Aorta (tissue), 5 donors: ENCODE data around the gene FMNL2. TPM values are rescaled to one million over a fixed set of nuclear protein-coding genes. Genes with fewer than 3 reads are reported as not detected.
A peak's percentile ranks its signal among the peaks of the same experiment; 100 is the strongest.

Experiments used
- ATAC-seq: fragments of 200-7000 bp; cut with Tn5 transposase; one replicate; pipeline ENCODE4 v1.9.1; 2022; ENCODE audit warnings: moderate library complexity; ENCODE audit not compliant: low FRiP score
- DNase-seq, 2 donors: peaks; one replicate each; pipeline ENCODE4 v3.0.0-alpha.2; 2020
- H3K27ac ChIP-seq, 2 donors: one replicate each; pipeline ENCODE4 v1.5.1; 2013; ENCODE audit warnings: low read length in 2 of 2, mild to moderate bottlenecking in 2 of 2, moderate library complexity in 2 of 2, control low read depth in 1 of 2, inconsistent platforms in 1 of 2, low read depth in 1 of 2
- H3K27me3 ChIP-seq, 2 donors: one replicate each; pipeline ENCODE4 v1.6.1; 2013; ENCODE audit warnings: control low read depth in 1 of 2, low read length in 1 of 2, mild to moderate bottlenecking in 1 of 2, moderate library complexity in 1 of 2; ENCODE audit not compliant: insufficient read depth in 2 of 2, control insufficient read depth in 1 of 2
- H3K36me3 ChIP-seq, 2 donors: one replicate each; pipeline ENCODE4 v1.6.1; 2013; ENCODE audit warnings: control low read depth in 1 of 2, low read length in 1 of 2, mild to moderate bottlenecking in 1 of 2; ENCODE audit not compliant: insufficient read depth in 2 of 2, control insufficient read depth in 1 of 2
- H3K4me1 ChIP-seq, 2 donors: one replicate each; pipeline ENCODE4 v1.6.1; 2013; ENCODE audit warnings: low read length in 2 of 2, control low read depth in 1 of 2, mild to moderate bottlenecking in 1 of 2, moderate library complexity in 1 of 2; ENCODE audit not compliant: insufficient read depth in 2 of 2, control insufficient read depth in 1 of 2
- H3K4me3 ChIP-seq, 2 donors: one replicate each; pipeline ENCODE4 v1.5.1; 2013; ENCODE audit warnings: low read length in 2 of 2, control low read depth in 1 of 2, mild to moderate bottlenecking in 1 of 2
- H3K9me3 ChIP-seq: one replicate; pipeline ENCODE4 v1.6.1; 2013; ENCODE audit warnings: mild to moderate bottlenecking, low read length; ENCODE audit not compliant: control insufficient read depth
- WGBS, 2 donors: extraction: QIAGEN DNeasy Blood & Tissue Kit; methylation state at CpG; one replicate each; pipeline ENCODE4 v1.1.7; 2013; 5-methylcytosine and 5-hydroxymethylcytosine counted together
- intact Hi-C, 2 donors: fragments of 100-400 bp; cut with DNase I; formaldehyde crosslinking; loops; one replicate each; pipeline versions ENCODE4 v1.14.2 to v1.15.0; 2022
- polyA plus RNA-seq, 2 donors: library from polyadenylated mRNA; stranded (reverse); fragments of 200-250 nt; gene quantifications; one replicate each; pipeline ENCODE4 v1.2.3, GENCODE V29; 2013
- total RNA-seq, 2 donors: library from RNA; stranded (reverse); fragmentation: NEBNext Ultra II Directional; extraction: Animal tissue kit (Norgen Biotek cat#: 25700); gene quantifications; one replicate each; pipeline ENCODE4 v1.2.1, GENCODE V29; 2021
- donor health status: healthy with polysubstance abuse.
- donor health status: Bipolar disorder and iron deficiency.
- donor health status: DM: no; HTN: no; CAD: no.
- donor health status: DM: no; HTN: no; CAD: no.
- donor health status: DM: yes; HTN: yes; CAD: no.

Gene FMNL2
- total and polyA plus RNA-seq, 4 donors = 10.7 to 55.1 (median 33.7) TPM

DNA sequence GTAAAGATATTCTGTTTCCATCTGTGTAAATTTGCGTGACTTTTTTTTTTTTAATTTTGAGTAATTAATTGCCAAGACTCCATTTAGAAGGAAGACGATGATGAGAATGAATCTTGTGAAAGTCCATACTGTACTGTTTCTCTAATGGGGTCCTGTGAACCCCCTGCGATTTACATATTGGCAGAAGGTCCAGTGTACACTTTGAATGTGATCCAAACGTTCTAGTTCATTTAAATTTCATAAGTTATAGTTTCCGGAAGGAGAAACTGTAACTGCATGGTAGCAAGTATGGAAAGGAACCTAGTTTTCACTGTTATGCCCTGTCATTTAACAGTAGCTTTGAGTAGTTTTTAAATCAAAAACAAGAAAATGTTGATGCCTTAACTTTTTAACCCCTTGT, 166.7 kb downstream of the FMNL2 start:
- H3K27ac ChIP-seq = no peak overlapping the region
- no peak for DNase-seq
- intact Hi-C loops = loop anchor here in 1 of 2 donors (5.0 kb wide), 1 partner anchor 41 kb away; no protein-coding TSS in a partner anchor
- no peak for ATAC-seq
- peaks cover 4 to 13% of the 10 kb centered on the region in 2 donors for H3K4me1 ChIP-seq
- 94 to 96% methylated on average over 5 of the region's 5 CpGs for WGBS, 2 donors
- H3K27me3 ChIP-seq = no peaks in the 10 kb centered on the region
- H3K9me3 ChIP-seq = no peaks in the 10 kb centered on the region
- no peaks in the 10 kb centered on the region for H3K36me3 ChIP-seq
- H3K4me3 ChIP-seq = no peak overlapping the region

DNA sequence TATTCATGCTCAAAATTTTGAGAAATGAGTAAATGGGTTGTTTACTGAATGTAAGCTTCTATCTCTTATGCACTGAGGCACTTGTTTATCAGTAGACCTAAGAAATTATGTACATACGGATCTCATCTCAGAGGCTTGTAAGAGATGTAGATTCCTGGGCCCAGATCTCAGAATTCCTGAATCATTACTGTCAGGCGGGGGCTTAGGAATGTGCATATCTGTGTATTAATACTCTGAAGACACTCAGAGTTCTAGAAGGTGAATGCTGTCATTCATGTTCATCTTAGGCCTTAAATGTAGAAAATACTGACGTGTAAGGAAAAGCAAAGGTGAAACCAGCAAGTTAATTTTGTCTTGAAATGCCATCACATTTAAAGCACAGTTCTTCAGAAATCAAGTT, 169.6 kb downstream of the FMNL2 start:
- no peaks in the 10 kb centered on the region for H3K9me3 ChIP-seq
- DNase-seq (no peak), ATAC-seq (no peak)
- peaks cover 0 to 13% of the 10 kb centered on the region in 2 donors for H3K4me1 ChIP-seq
- 79 to 81% methylated on average over 3 of the region's 3 CpGs for WGBS, 2 donors
- no peaks in the 10 kb centered on the region for H3K27me3 ChIP-seq
- H3K4me3 ChIP-seq = no peak overlapping the region
- no peaks in the 10 kb centered on the region for H3K36me3 ChIP-seq
- intact Hi-C loops = loop anchor here in 1 of 2 donors (5.0 kb wide), 1 partner anchor 38 kb away; no protein-coding TSS in a partner anchor
- H3K27ac ChIP-seq = no peak overlapping the region

DNA sequence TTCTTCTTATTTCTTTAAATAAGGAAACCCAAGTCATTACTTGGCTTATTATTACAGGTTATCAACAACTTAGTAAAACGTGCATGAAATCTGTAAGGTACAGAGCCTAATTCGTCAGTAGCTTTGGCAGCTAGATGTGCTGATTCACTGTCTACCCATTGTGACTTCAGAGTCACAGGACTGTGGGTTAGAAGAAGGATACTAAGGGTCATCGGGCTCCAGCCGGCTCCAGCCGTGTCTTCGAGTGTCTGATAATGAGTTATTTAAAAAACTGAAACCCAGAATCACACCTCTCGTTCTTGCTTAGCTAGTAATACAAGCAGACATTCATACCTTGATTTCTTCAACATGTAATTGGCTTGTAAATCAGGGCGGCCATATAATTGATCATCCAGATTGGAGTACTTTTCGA, 170.5 kb downstream of the FMNL2 start:
- Histone ChIP-seq H3K27me3 (no peaks in the 10 kb centered on the region), H3K27ac (no peak overlapping the region), H3K4me3 (no peak overlapping the region), H3K9me3 (no peaks in the 10 kb centered on the region), H3K36me3 (no peaks in the 10 kb centered on the region), H3K4me1 (peaks cover 0 to 7% of the 10 kb centered on the region in 2 donors)
- intact Hi-C loops = no loop called here
- DNase-seq = peak; percentile 61 to 72
- 66 to 69% methylated on average over 9 of the region's 9 CpGs for WGBS, 2 donors
- no peak for ATAC-seq

DNA sequence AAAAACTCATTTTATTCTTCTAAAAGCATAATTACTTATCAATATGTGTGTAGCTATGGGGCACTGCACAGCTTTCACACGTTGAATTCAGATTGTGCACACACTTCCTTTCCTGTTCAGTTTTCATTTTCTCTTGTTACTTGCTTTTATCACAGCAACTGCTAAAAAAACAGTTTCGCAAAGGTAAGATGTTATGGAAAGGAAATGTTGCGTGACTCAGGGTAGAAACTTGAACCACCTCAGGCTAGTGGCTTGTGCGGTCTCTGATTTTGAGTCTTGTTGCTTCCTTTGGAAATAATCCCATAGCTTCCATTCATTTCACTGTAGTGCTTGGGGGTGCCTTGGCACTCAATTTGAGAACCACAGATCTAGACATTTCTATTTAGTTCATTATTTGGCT, 171.9 kb downstream of the FMNL2 start:
- ATAC-seq = no peak

GRCh38 chr2:152507907-152508306, 172.9 kb downstream of the FMNL2 start:
- no peak overlapping the region for H3K4me3 ChIP-seq
- ATAC-seq = no peak
- intact Hi-C loops = no loop called here
- no peaks in the 10 kb centered on the region for H3K27me3 ChIP-seq
- DNase-seq = no peak
- 87 to 92% methylated on average over 6 of the region's 6 CpGs for WGBS, 2 donors
- H3K9me3 ChIP-seq = no peaks in the 10 kb centered on the region
- peaks cover 0 to 4% of the 10 kb centered on the region in 2 donors for H3K4me1 ChIP-seq
- no peak overlapping the region for H3K27ac ChIP-seq
- H3K36me3 ChIP-seq = no peaks in the 10 kb centered on the region

More for the DNA sequence above, 171.9 kb downstream of the FMNL2 start:
- no peak for DNase-seq
- Histone ChIP-seq H3K4me1 (peaks cover 0 to 4% of the 10 kb centered on the region in 2 donors), H3K36me3 (no peaks in the 10 kb centered on the region), H3K4me3 (no peak overlapping the region), H3K27ac (no peak overlapping the region), H3K27me3 (no peaks in the 10 kb centered on the region), H3K9me3 (no peaks in the 10 kb centered on the region)
- 83 to 87% methylated on average over 4 of the region's 4 CpGs for WGBS, 2 donors
- intact Hi-C loops = no loop called here

GRCh38 chr2:152508446-152508845, 173.5 kb downstream of the FMNL2 start:
- DNase-seq (no peak), ATAC-seq (no peak)
- no peak overlapping the region for H3K4me3 ChIP-seq
- intact Hi-C loops = no loop called here
- 79 to 80% methylated on average over 4 of the region's 4 CpGs for WGBS, 2 donors
- H3K36me3 ChIP-seq = no peaks in the 10 kb centered on the region
- no peak overlapping the region for H3K27ac ChIP-seq
- H3K27me3 ChIP-seq = no peaks in the 10 kb centered on the region
- peaks cover 0 to 4% of the 10 kb centered on the region in 2 donors for H3K4me1 ChIP-seq
- H3K9me3 ChIP-seq = no peaks in the 10 kb centered on the region

DNA sequence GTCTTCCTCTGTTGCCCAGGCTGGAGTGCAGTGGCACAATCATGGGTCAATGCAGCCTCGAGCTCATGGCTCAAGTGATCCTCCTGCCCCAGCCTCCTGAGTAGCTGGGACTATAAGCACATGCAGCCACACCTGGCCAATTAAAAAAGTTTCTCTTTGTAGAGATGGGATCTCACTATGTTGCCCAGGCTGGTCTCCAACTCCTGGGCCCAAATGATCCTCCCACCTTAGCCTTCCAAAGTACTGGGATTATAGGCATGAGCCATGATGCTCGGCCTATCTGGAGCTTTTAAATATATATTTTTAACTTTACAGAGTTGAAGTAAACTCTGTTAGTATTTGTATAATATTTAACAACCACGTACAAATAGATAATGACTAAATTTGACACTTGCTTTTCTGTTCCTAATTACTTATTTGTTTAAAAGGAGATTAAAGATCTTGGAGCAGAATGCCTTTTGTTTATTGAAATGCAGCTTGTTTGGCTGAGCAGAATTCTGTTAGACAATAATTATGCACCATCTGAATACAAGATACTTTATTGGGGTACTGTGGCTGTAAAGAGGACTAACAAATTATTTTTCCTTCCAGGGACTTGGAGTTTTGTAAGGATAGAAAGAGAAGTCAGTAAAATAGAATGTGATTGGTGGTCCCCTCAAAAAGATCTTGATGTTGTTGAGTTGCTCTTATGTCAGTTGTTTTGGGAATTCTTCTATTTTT, 175.0 kb downstream of the FMNL2 start:
- DNase-seq (no peak), ATAC-seq (no peak)
- Histone ChIP-seq H3K4me1 (peaks cover 2 to 4% of the 10 kb centered on the region in 2 donors), H3K4me3 (no peak overlapping the region), H3K27me3 (no peaks in the 10 kb centered on the region), H3K27ac (no peak overlapping the region), H3K9me3 (no peaks in the 10 kb centered on the region), H3K36me3 (no peaks in the 10 kb centered on the region)
- WGBS, 2 donors = 98 to 100% methylated on average over 3 of the region's 3 CpGs
- intact Hi-C loops = no loop called here

DNA sequence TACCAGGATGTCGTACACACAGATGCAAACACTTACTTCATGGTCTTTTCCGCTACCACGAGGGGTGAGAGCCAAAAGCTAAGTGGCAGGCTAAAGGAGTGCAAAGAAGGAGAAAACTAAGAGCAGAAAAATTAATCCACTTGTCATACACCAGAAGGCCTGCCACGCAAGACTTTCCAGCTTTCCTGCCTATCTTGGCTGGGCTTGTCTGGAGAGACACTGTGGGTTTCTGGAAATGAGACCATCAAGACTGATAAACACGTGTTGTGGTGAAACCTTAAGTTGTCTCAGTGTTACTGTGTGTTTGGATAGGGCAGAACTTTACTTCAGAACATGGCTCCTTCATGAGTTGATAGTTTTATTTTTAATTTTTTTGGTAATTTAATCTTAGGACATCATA, 175.6 kb downstream of the FMNL2 start:
- Histone ChIP-seq H3K4me1 (peaks cover 1 to 2% of the 10 kb centered on the region in 2 donors), H3K27ac (no peak overlapping the region), H3K9me3 (no peaks in the 10 kb centered on the region), H3K36me3 (no peaks in the 10 kb centered on the region), H3K4me3 (no peak overlapping the region), H3K27me3 (no peaks in the 10 kb centered on the region)
- DNase-seq (no peak), ATAC-seq (no peak)
- intact Hi-C loops = no loop called here
- WGBS, 2 donors = 85 to 89% methylated on average over 5 of the region's 5 CpGs

GRCh38 chr2:152511981-152512380, 177.0 kb downstream of the FMNL2 start:
- no peaks in the 10 kb centered on the region for H3K27me3 ChIP-seq
- no peak for DNase-seq
- H3K4me1 ChIP-seq = peaks cover 0 to 2% of the 10 kb centered on the region in 2 donors
- ATAC-seq = no peak
- no peak overlapping the region for H3K4me3 ChIP-seq
- intact Hi-C loops = no loop called here
- no peaks in the 10 kb centered on the region for H3K36me3 ChIP-seq
- H3K9me3 ChIP-seq = no peaks in the 10 kb centered on the region
- WGBS, 2 donors = 88 to 90% methylated on average over 2 of the region's 2 CpGs
- H3K27ac ChIP-seq = no peak overlapping the region
